Femur (tissue), 1 donor: ENCODE measurements around the gene ANTXR1.
A peak's percentile ranks its signal among the peaks of the same experiment; 100 is the strongest.

Experiments used
- DNase-seq: peaks from one replicate; pipeline ENCODE4 v3.0.0-alpha.2; 2017

Gene ANTXR1

DNA sequence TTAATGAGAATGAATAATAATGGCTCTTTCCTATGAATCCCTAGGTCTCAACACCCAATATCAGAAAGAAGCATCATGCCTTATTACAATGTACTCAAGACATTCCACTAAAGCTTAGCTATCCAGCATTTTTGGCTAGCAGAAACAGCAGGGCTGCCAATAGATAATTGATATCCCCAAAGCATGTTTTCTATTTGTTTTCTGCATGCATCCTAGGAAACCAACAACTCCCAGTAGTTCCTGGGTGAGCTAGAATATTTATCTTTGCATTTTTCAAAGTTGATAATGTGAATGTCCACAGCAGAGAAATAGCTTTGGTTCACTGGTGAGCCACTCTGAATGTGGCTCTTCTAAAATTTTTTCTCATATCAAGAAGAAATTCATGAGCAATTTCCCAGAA is 5.8 kb upstream of the ANTXR1 start:
- peak; percentile 63 for DNase-seq

DNA sequence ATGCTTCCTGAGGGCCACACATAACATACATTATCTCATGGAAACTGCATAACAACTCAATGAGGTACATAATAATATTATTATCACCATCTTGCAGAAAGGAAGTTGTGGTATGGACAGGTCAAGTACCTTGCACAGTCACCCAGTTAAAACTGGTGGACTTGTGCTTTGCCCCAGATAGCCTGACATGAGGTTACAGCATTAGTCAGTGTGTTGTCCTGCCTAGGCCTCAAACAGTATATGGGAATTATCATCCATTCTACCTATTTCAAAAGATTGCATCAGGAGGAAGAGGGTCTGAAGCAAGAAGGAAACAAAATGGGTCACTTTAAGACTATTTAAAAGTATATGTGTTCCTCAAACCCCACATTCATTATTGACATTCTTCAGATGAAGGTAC is 5.4 kb upstream of the ANTXR1 start:
- DNase-seq: no peak

DNA sequence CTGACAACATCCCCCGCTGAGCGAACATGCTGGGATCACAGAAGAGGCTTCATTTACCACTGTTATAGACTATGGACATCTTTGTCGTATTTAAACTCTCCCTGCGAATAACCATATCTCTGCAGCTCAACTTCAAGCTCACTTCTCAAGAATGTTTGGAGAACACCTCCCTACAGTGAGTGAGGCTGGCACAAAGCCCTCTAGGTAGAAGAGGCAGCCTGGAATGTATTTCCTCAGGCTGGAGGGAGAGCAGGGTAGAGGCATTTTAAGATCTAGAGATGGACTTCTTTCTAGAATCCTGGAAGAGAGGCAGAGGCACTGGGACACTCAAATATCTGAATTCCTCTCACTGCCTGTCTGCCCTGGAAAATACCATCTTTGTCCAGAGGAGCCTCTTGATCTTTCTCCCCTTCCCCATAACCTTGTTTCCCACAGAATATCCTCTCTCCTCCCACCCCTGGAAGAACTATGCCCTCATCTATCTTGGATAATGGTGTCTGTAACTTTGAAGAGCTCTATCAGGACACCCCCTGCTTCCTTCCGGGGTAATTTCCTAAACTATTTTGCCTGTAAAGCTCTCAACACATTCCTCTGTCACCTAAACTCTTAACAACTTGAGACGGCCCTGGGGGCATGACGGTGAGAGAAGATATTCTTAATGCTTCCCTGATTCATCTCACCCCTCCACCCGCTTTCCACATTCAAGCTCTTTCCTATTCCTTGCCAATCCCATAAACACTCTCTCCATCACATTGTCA is 2.4 kb upstream of the ANTXR1 start:
- DNase-seq: no peak

GRCh38 chr2:69011611-69012157 is 1.3 kb upstream of the ANTXR1 start:
- no peak for DNase-seq

- no peak for DNase-seq
Observed at GRCh38 chr2:69012310-69013141, 453 bp upstream of the ANTXR1 start.

DNA sequence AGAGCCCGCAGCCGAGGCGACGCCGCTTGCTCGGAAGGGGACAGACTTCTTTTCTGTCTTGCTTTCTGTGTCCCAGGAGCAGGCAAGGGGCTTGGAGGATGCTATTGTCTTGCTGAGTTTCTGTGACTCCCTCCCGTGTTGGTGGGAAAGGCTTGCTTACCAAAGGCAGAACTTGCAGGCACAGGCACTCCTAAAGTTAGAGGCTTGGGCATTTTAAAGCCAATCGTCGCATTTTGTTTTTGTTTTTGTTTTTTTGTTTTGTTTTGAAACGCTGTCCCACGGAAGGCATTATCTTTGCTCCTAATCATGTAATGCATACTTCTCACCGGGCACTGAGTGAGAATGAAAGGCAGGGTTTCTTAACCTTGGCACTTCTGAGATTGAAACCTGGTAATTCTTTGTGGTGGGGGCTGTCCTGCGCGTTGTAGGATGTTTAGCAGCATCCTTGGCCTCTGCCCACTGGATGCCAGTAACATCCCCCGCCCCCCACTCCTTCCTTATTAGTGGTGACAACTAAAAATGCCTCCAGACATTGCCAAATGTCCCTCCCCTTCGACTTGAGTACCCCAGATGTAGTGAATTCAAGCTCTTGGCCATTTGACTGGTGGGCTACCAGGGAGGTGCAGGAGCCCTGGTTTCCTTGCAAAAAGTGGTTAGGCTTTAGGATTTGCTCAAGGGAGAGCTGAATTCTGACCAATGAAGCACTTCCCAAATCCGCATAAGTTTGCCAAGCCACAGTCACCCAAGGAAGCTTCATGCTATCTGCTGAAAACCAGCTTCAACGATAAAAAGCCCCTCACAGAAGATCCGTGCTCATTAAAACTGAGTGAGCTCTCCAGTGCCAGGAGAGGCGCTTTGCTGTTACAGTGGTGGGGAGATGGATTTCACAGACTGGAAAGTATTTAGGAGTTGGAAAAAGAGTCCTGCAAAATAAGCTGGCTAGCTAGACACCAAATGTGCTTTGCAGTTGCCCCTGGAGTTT is 1.2 kb downstream of the ANTXR1 start:
- peak; percentile 75 for DNase-seq

GRCh38 chr2:69017080-69017479 is 4.1 kb downstream of the ANTXR1 start:
- DNase-seq: peak; percentile 68

DNA sequence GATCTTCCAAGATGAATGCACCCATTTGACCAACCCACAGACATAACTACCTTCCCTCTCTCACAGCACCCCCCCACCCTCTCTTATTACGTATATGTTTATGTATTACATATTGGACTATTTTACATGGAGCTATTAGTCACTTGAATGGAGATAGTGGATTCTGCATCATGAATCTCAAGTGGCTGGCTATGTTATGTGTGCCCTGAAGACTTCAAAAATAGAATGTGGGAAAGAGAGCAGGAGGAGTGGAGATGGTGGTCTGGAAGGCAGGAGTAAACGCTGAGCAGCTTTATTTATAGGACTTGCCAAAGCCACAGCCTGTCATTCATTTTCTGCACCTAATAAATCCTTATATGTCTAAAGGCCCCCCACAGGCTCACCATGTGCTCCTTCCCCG is 4.9 kb downstream of the ANTXR1 start:
- DNase-seq: no peak

- DNase-seq: no peak
Observed at GRCh38 chr2:69018678-69019095, 5.7 kb downstream of the ANTXR1 start.

GRCh38 chr2:69020496-69021426 is 7.8 kb downstream of the ANTXR1 start:
- DNase-seq: no peak

- no peak for DNase-seq
Observed at GRCh38 chr2:69021727-69022126, 8.7 kb downstream of the ANTXR1 start.

GRCh38 chr2:69022548-69022947 is 9.6 kb downstream of the ANTXR1 start:
- DNase-seq: no peak

GRCh38 chr2:69023236-69023635 is 10.3 kb downstream of the ANTXR1 start:
- no peak for DNase-seq

DNA sequence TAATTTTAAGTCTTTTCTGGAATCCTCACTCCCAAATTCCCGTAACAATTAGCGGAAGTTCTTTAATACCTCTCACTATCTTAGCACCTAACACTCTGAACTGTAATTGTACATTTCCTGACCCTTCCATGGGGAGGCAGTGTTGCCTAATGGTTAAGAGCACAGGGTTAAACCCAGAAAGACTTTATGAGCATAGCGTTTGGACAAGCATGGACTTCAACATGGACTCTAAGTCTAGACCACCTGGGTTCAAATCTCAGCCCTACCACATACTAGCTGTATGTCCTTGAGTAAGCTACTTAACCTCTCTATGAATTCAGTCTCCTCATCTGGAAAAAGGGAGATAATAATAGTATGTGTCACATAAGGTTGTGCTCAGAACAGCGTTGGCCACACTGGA is 13.0 kb downstream of the ANTXR1 start:
- DNase-seq: no peak

DNA sequence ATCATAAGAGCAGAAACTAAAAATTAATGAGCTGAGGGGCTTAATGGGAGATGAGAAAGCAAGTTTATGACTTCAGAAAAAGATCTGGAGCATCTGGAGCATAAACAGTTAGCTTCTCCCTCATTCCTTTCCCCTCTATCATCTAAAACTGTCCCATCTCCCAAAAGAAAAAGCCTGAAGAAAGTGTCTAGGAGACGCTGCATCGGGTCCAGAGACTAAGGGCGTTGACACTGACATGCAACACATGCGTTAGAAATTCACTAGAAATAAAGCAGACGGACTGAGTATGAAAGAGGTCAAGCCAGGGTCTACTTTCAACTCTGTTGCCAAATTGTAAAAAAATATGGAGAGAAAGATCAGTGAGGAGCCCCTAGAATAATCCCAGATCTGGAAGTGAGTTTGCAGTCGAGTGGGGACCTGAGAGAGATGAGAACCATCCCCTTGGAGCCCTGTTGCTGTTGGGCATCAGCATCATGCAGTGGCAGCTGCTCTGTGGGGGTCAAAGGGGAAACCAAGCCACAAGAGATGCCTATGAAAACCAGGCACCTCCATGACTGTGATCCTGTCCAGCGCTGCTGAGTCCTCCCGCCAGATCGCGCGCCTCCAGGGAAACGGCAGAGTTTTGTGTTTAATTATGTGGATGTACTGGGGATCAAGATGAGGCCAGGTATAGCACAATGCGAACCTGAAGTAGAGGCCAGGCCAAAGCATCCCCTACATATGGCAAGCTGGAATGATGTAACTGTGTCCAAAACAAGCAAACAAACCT is 13.9 kb downstream of the ANTXR1 start:
- DNase-seq: no peak

DNA sequence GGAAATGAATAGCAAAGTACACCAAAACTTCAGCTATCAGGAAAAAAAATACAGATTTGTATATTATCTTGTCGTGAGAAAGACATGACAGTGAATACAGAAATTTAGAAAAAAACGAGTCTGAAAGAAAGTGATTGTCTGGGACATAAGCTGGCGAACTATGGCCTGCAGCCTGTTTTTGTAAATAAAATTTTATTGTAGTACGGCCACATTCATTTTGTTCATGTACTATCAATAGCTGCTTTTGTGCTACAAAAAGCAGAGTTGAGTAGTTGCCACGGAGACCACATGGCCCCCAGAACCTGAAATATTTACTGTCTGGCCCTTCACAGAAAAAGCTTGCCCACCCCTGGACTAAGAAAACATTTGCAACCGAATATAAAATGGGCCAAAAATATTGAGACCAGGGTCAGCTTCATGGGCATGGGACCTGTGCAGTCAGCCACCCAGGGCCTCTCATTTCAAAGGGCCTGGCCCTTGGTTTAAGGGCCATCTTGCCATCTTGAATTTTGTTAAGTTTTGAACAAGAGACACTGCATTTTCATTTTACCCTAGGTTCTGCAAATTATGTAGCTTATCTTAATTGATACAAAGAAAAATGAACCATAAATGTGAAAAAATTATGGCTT is 17.9 kb downstream of the ANTXR1 start:
- DNase-seq: no peak

DNA sequence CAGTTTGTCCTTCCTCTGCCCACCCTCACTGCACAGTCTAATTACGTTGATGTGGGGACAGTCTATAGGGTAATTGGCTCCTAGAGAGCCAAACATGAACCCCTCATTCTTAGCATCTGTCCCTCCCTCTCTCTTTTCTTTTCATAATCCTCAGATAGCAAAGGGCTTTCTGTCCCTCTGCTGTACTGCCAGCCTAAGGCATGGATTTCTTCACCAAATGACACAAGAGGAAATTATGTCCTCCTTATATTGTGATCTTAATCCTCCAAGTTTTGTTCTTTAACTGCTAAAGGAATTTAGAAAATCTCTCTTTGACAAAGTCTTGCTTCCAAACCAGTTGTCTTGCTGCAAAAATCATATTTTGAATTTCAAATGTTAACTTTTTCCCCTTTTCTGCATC is 18.5 kb downstream of the ANTXR1 start:
- DNase-seq: no peak

DNA sequence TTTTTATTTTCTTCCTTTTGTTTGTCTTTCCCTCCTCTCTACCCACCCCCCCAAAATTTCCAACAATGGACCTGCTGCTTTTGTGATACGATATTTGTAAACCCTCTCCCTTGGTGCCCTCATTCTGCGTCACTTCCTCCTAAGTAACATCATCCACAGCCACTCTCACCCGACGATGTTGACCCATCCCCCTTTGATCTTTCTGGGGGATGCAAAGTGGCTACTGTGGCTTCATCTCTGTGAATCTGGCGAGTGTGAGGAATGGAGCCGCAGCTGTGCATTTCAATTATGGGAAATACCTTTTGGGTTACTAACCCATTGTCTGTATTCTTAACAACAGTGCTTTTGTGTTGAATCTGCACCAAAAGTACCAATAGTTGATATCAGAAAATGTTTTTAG is 19.4 kb downstream of the ANTXR1 start:
- no peak for DNase-seq

DNA sequence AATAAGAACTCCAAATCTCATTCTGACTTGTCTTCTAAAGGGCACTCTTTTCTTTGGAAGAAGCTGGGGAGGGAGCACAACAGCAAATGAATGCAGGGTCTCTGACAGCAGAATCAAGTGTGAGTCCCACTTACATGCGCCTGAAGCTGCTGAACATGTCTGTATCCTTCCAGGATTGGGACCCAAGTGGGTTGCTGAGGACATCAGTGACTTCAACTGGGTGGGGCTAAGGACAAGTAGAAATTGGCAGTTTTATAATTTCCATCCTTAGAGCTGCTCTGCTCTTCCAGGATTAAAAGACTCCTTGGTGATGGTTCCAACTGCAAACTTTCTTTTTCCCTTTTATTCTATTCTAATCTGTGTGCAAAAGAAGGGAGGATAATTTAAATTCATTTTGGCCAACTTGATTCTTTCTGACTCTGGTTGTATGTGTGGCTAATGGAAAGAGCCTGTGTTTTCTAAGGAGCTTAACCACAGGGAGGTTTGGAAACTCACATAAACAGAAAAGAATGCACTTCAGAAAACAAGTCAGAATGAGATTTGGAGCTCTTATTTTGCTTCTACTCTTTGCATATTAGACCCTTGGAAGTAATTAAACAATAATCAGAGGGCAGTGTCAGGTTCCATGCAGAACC is 20.6 kb downstream of the ANTXR1 start:
- no peak for DNase-seq

- DNase-seq: no peak
Observed at GRCh38 chr2:69034122-69034521, 21.1 kb downstream of the ANTXR1 start.
